Esophagus squamous epithelium (tissue), 4 donors: ENCODE results near the gene MRM1.

ENCODE experiments used
- CTCF ChIP-seq, 6 experiments: fragments of 450-650 bp in 4 of 6; fragments of 200-600 bp in 2 of 6; sonication (generic) in 2 of 6; IDR thresholded peaks; one replicate each; pipeline ENCODE4 v1.5.1; 2016 to 2019; ENCODE audit warnings: antibody characterized with exemption in 6 of 6, mild to moderate bottlenecking in 4 of 6, moderate library complexity in 4 of 6
- POLR2A ChIP-seq, 4 donors: fragments of 450-650 bp; IDR thresholded peaks; one replicate each; pipeline ENCODE4 v1.6.1; 2017; ENCODE audit warnings: antibody characterized with exemption in 4 of 4, mild to moderate bottlenecking in 4 of 4, moderate library complexity in 3 of 4

GRCh38 chr17:36653856-36654255 is 52.5 kb downstream of the MRM1 start:
- TF ChIP-seq CTCF (IDR thresholded peaks at IDR 0.05) (no peak), POLR2A (IDR thresholded peaks at IDR 0.05) (no peak)
